ENCODE results near the gene GCGR.

GCGR gene

DNA sequence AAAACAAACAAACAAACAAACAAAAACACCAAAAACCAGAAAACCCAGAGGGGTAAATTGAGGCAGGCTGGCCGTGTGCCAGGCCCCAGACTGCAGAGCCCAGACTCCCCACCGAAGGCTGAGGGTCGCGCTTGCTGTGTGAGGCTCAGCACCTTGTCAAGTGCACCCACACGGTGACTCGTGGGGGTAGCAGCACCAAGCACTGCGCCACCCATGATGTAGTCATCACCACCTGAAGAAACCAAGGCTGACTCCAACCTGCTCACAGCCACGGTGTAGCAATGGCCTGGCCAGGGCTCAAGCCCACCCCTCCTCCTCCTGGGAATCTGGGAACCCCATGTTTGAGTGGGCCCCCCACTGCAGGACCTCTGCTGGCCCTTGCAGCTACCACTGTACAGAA lies 17.2 kb downstream of the GCGR start:
- Histone ChIP-seq H3K18ac (ENCODE audit: low read depth in 1 of 2, low read length in 2 of 2) (peak overlapping the region in 1 of 2 experiments; percentile 54), H2AK5ac (ENCODE audit: low read length, severe bottlenecking) (no peak overlapping the region), H3K4me2 (ENCODE audit: low read length, poor library complexity, severe bottlenecking) (no peak overlapping the region), H3K23ac (ENCODE audit: low read length in 2 of 2) (no peak overlapping the region), H3K27ac (ENCODE audit: low read length, poor library complexity, severe bottlenecking) (no peak overlapping the region), H2BK15ac (ENCODE audit: low read depth, poor library complexity, severe bottlenecking) (no peak overlapping the region), H3K27me3 (ENCODE audit: control insufficient read depth in 1 of 2, insufficient read depth in 1 of 2, low read length in 2 of 2) (peaks cover 6 to 26% of the 10 kb centered on the region in 2 experiments), H2AFZ (ENCODE audit: low read depth, low read length) (no peak overlapping the region), H2BK12ac (ENCODE audit: low read length in 2 of 2) (peak overlapping the region in 1 of 2 experiments; percentile 64), H3K4ac (ENCODE audit: low read depth in 1 of 2, low read length in 2 of 2) (peak overlapping the region in 1 of 2 experiments; percentile 13), H2BK5ac (ENCODE audit: low read depth, low read length, poor library complexity, severe bottlenecking) (no peak overlapping the region), H2BK120ac (ENCODE audit: low read depth, low read length) (no peak overlapping the region), H3K79me1 (replicated peaks; ENCODE audit: low read length, poor library complexity, severe bottlenecking) (peaks cover 28% of the 10 kb centered on the region), H3K4me3 (ENCODE audit: insufficient read depth in 1 of 2, low read depth in 1 of 2, low read length in 2 of 2) (peak overlapping the region in 1 of 2 experiments; percentile 7), H3K9me3 (ENCODE audit: control insufficient read depth, low read length) (no peaks in the 10 kb centered on the region), H4K8ac (ENCODE audit: low read length) (peak overlapping the region; percentile 79), H4K91ac (ENCODE audit: low read length) (peak overlapping the region; percentile 54), H3K36me3 (ENCODE audit: control insufficient read depth in 1 of 2, insufficient read depth in 2 of 2, low read depth in 1 of 2, low read length in 2 of 2) (peaks cover 10 to 55% of the 10 kb centered on the region in 2 experiments), H3K4me1 (ENCODE audit: control insufficient read depth, insufficient read depth, low read depth, low read length) (peaks cover 14% of the 10 kb centered on the region), H3K9ac (ENCODE audit: low read length) (no peak overlapping the region), H3K14ac (ENCODE audit: low read length in 2 of 2) (peak overlapping the region in 1 of 2 experiments; percentile 76)
- WGBS = 95% methylated on average over 8 of the region's 8 CpGs
- DNase-seq = no peak

DNA sequence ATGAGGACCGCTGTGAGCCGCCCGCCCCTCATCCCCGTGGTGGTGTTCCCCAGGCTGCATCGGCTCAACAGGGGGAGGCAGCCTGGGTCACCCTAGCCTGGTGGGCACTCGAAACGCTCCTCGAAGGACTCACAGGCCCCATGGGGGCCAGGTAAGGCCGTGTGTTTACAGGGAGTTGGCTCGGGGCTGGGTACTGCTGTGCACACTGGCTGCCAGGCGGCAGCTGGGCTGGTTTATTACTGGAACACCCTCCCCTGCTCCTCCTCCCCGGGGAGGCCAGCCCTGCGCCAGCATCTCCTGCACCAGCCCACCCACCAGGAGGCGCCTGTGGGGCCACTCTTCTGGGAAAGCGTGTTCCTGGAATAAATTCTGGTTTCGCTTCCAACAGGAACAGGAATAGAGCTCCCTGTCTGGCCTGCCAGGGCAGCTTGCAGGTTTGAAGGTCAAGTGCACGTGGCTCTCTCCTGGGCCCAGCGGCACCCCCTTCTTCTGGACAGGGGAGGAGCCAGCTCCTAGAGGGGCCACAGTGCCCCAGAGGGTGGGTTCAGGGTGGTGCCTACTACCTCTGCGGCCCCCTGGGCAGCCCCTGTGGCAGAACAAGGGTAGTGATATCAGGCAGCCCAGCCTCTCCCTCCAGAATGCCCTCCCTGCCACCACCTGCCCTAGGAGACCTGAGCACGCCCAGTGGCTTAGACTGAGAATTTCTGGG lies 17.8 kb downstream of the GCGR start:
- no peaks in the 10 kb centered on the region for H3K9me3 ChIP-seq (ENCODE audit: control insufficient read depth, low read length)
- peaks cover 14% of the 10 kb centered on the region for H3K4me1 ChIP-seq (ENCODE audit: control insufficient read depth, insufficient read depth, low read depth, low read length)
- no peak overlapping the region for H2BK5ac ChIP-seq (ENCODE audit: low read depth, low read length, poor library complexity, severe bottlenecking)
- H3K23ac ChIP-seq (ENCODE audit: low read length in 2 of 2) = no peak overlapping the region
- peak overlapping the region in 1 of 2 experiments; percentile 76 for H3K14ac ChIP-seq (ENCODE audit: low read length in 2 of 2)
- 82% methylated on average over 20 of the region's 20 CpGs for WGBS
- H3K27ac ChIP-seq (ENCODE audit: low read length, poor library complexity, severe bottlenecking) = no peak overlapping the region
- no peak overlapping the region for H2BK15ac ChIP-seq (ENCODE audit: low read depth, poor library complexity, severe bottlenecking)
- no peak overlapping the region for H2BK120ac ChIP-seq (ENCODE audit: low read depth, low read length)
- DNase-seq = peak; percentile 76
- H4K8ac ChIP-seq (ENCODE audit: low read length) = peak overlapping the region; percentile 79
- no peak overlapping the region for H3K4me2 ChIP-seq (ENCODE audit: low read length, poor library complexity, severe bottlenecking)
- H3K4ac ChIP-seq (ENCODE audit: low read depth in 1 of 2, low read length in 2 of 2) = peak overlapping the region in 1 of 2 experiments; percentile 24
- no peak overlapping the region for H3K9ac ChIP-seq (ENCODE audit: low read length)
- no peak overlapping the region for H2AK5ac ChIP-seq (ENCODE audit: low read length, severe bottlenecking)
- H2AFZ ChIP-seq (ENCODE audit: low read depth, low read length) = no peak overlapping the region
- H3K36me3 ChIP-seq (ENCODE audit: control insufficient read depth in 1 of 2, insufficient read depth in 2 of 2, low read depth in 1 of 2, low read length in 2 of 2) = peaks cover 10 to 57% of the 10 kb centered on the region in 2 experiments
- H3K79me1 ChIP-seq (replicated peaks; ENCODE audit: low read length, poor library complexity, severe bottlenecking) = peaks cover 29% of the 10 kb centered on the region
- peaks cover 6 to 23% of the 10 kb centered on the region in 2 experiments for H3K27me3 ChIP-seq (ENCODE audit: control insufficient read depth in 1 of 2, insufficient read depth in 1 of 2, low read length in 2 of 2)
- peak overlapping the region in 1 of 2 experiments; percentile 64 for H2BK12ac ChIP-seq (ENCODE audit: low read length in 2 of 2)
- no peak overlapping the region for H3K4me3 ChIP-seq (ENCODE audit: insufficient read depth in 1 of 2, low read depth in 1 of 2, low read length in 2 of 2)
- peak overlapping the region; percentile 54 for H4K91ac ChIP-seq (ENCODE audit: low read length)
- peak overlapping the region in 1 of 2 experiments; percentile 58 for H3K18ac ChIP-seq (ENCODE audit: low read depth in 1 of 2, low read length in 2 of 2)

DNA sequence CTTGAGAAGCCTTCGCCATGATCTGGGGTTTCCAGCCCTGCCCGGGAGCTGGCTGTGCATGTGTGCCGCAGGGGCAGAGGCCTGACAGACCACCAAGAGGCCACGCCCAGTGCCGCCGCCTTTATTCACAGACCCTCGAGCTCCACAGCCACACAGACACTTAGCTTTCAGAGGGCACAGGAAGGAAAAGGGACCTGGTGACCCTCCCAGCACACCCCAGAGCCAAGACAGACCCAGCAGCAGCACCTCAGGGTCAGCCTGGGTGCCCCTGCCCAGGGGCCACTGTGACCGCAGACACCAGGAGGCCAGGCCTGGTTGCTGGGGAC lies 18.3 kb downstream of the GCGR start:
- 97% methylated on average over 8 of the region's 8 CpGs for WGBS
- Histone ChIP-seq H2BK12ac (ENCODE audit: low read length in 2 of 2) (peak overlapping the region in 1 of 2 experiments; percentile 6), H3K18ac (ENCODE audit: low read depth in 1 of 2, low read length in 2 of 2) (no peak overlapping the region), H3K27me3 (ENCODE audit: control insufficient read depth in 1 of 2, insufficient read depth in 1 of 2, low read length in 2 of 2) (peaks cover 6 to 19% of the 10 kb centered on the region in 2 experiments), H3K36me3 (ENCODE audit: control insufficient read depth in 1 of 2, insufficient read depth in 2 of 2, low read depth in 1 of 2, low read length in 2 of 2) (peaks cover 10 to 57% of the 10 kb centered on the region in 2 experiments), H3K79me1 (replicated peaks; ENCODE audit: low read length, poor library complexity, severe bottlenecking) (peaks cover 29% of the 10 kb centered on the region), H3K4me1 (ENCODE audit: control insufficient read depth, insufficient read depth, low read depth, low read length) (peaks cover 14% of the 10 kb centered on the region), H3K4me2 (ENCODE audit: low read length, poor library complexity, severe bottlenecking) (no peak overlapping the region), H2BK15ac (ENCODE audit: low read depth, poor library complexity, severe bottlenecking) (no peak overlapping the region), H3K14ac (ENCODE audit: low read length in 2 of 2) (no peak overlapping the region), H3K9me3 (ENCODE audit: control insufficient read depth, low read length) (no peaks in the 10 kb centered on the region), H3K23ac (ENCODE audit: low read length in 2 of 2) (no peak overlapping the region), H3K4me3 (ENCODE audit: insufficient read depth in 1 of 2, low read depth in 1 of 2, low read length in 2 of 2) (no peak overlapping the region), H2BK5ac (ENCODE audit: low read depth, low read length, poor library complexity, severe bottlenecking) (no peak overlapping the region), H4K8ac (ENCODE audit: low read length) (peak overlapping the region; percentile 51), H4K91ac (ENCODE audit: low read length) (no peak overlapping the region), H3K9ac (ENCODE audit: low read length) (no peak overlapping the region), H2BK120ac (ENCODE audit: low read depth, low read length) (no peak overlapping the region), H3K27ac (ENCODE audit: low read length, poor library complexity, severe bottlenecking) (no peak overlapping the region), H2AFZ (ENCODE audit: low read depth, low read length) (no peak overlapping the region), H2AK5ac (ENCODE audit: low read length, severe bottlenecking) (no peak overlapping the region), H3K4ac (ENCODE audit: low read depth in 1 of 2, low read length in 2 of 2) (no peak overlapping the region)
- DNase-seq = no peak

DNA sequence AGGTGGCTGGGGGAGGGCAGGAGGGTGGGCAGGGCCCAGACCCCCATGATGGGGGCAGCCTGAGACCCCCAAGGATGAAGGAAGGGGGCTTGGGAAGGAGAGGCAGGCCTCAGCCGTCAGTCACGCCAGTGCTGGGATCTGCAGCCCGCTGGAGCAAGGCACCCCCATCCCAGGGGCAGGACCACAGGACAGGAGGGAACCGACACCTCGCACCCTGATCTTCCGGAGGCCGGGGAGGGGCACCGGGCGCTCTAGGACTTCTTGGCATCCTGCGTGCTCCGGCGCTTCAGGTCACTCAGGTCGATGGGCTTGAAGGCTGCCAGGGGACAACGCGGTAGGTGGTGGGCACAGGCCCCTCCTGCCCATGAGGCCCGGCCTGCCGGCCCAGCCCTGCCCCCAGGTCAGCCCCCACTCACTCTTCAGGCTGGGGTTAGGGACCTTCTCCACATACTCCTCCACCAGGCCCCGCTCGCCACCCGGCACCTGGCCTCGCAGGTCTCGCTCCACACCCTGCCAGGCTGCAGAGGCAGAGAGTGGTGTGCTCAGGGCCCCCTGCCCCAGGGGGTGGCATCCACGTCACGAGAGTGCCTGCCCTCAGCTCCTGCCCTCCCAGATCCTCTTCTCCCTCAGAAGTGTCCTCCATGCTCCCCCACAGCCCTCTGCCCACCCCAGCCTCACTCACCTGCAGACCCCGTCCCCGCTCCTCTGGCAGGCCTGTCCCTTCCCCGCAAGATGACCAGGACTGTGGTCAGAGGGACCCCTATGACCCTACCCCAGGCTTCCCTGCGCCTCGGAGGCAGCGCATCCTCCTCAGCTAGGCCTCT lies 19.3 kb downstream of the GCGR start:
- no peaks in the 10 kb centered on the region for H3K9me3 ChIP-seq (ENCODE audit: control insufficient read depth, low read length)
- peaks cover 30% of the 10 kb centered on the region for H3K79me1 ChIP-seq (replicated peaks; ENCODE audit: low read length, poor library complexity, severe bottlenecking)
- no peak overlapping the region for H3K4me2 ChIP-seq (ENCODE audit: low read length, poor library complexity, severe bottlenecking)
- no peak overlapping the region for H2BK5ac ChIP-seq (ENCODE audit: low read depth, low read length, poor library complexity, severe bottlenecking)
- no peak overlapping the region for H2BK15ac ChIP-seq (ENCODE audit: low read depth, poor library complexity, severe bottlenecking)
- no peak overlapping the region for H4K8ac ChIP-seq (ENCODE audit: low read length)
- no peak for DNase-seq
- no peak overlapping the region for H2AFZ ChIP-seq (ENCODE audit: low read depth, low read length)
- H3K23ac ChIP-seq (ENCODE audit: low read length in 2 of 2) = no peak overlapping the region
- H3K4me3 ChIP-seq (ENCODE audit: insufficient read depth in 1 of 2, low read depth in 1 of 2, low read length in 2 of 2) = peak overlapping the region in 1 of 2 experiments; percentile 26
- peaks cover 10 to 57% of the 10 kb centered on the region in 2 experiments for H3K36me3 ChIP-seq (ENCODE audit: control insufficient read depth in 1 of 2, insufficient read depth in 2 of 2, low read depth in 1 of 2, low read length in 2 of 2)
- no peak overlapping the region for H3K4ac ChIP-seq (ENCODE audit: low read depth in 1 of 2, low read length in 2 of 2)
- no peak overlapping the region for H3K18ac ChIP-seq (ENCODE audit: low read depth in 1 of 2, low read length in 2 of 2)
- no peak overlapping the region for H2AK5ac ChIP-seq (ENCODE audit: low read length, severe bottlenecking)
- 98% methylated on average over 30 of the region's 30 CpGs for WGBS
- no peak overlapping the region for H3K27ac ChIP-seq (ENCODE audit: low read length, poor library complexity, severe bottlenecking)
- H2BK120ac ChIP-seq (ENCODE audit: low read depth, low read length) = no peak overlapping the region
- H3K14ac ChIP-seq (ENCODE audit: low read length in 2 of 2) = no peak overlapping the region
- no peak overlapping the region for H3K9ac ChIP-seq (ENCODE audit: low read length)
- H4K91ac ChIP-seq (ENCODE audit: low read length) = no peak overlapping the region
- H2BK12ac ChIP-seq (ENCODE audit: low read length in 2 of 2) = no peak overlapping the region
- peaks cover 14% of the 10 kb centered on the region for H3K4me1 ChIP-seq (ENCODE audit: control insufficient read depth, insufficient read depth, low read depth, low read length)
- H3K27me3 ChIP-seq (ENCODE audit: control insufficient read depth in 1 of 2, insufficient read depth in 1 of 2, low read length in 2 of 2) = peaks cover 0 to 10% of the 10 kb centered on the region in 2 experiments

Data from mesenchymal stem cell (in vitro differentiated cells and primary cell).